Effector memory CD8-positive, alpha-beta T cell (primary cell): ENCODE results near the gene FGF9.

ENCODE experiments used
- ATAC-seq: fragments of 150-1000 bp; cut with Tn5 transposase; replicated peaks from 2 replicates; pipeline ENCODE4 v1.10.0; 2021; ENCODE audit warnings: mild to moderate bottlenecking, moderate library complexity
- DNase-seq, 3 experiments: peaks; one replicate each; pipeline ENCODE4 v3.0.0; 2021
- H3K27ac Mint-ChIP-seq, 2 donors: one replicate each; pipeline ENCODE4 v1.8.0; 2022; ENCODE audit warnings: mild to moderate bottlenecking in 2 of 2, mixed read lengths in 2 of 2, moderate library complexity in 2 of 2
- H3K27me3 Mint-ChIP-seq, 2 donors: one replicate each; pipeline ENCODE4 v1.8.0; 2022; ENCODE audit warnings: mixed read lengths in 2 of 2
- H3K36me3 Mint-ChIP-seq: one replicate; pipeline ENCODE4 v1.8.0; 2022; ENCODE audit warnings: mild to moderate bottlenecking, moderate library complexity, mixed read lengths; ENCODE audit not compliant: insufficient read depth
- H3K4me1 Mint-ChIP-seq, 2 donors: one replicate each; pipeline ENCODE4 v1.8.0; 2022; ENCODE audit warnings: low read depth in 2 of 2, mixed read lengths in 2 of 2
- H3K4me3 Mint-ChIP-seq, 2 donors: one replicate each; pipeline ENCODE4 v1.8.0; 2022; ENCODE audit warnings: mild to moderate bottlenecking in 2 of 2, mixed read lengths in 2 of 2, moderate library complexity in 2 of 2
- H3K9me3 Mint-ChIP-seq, 2 donors: one replicate each; pipeline ENCODE4 v1.8.0; 2022; ENCODE audit warnings: mixed read lengths in 2 of 2

FGF9 gene

GRCh38 chr13:21738630-21739029 is 67.8 kb downstream of the FGF9 start:
- no peak for DNase-seq
- ATAC-seq = no peak
- peaks cover 14 to 21% of the 10 kb centered on the region in 2 donors for H3K27me3 Mint-ChIP-seq
- no peak overlapping the region for H3K27ac Mint-ChIP-seq
- H3K9me3 Mint-ChIP-seq = no peaks in the 10 kb centered on the region
- H3K4me3 Mint-ChIP-seq = no peak overlapping the region
- no peaks in the 10 kb centered on the region for H3K4me1 Mint-ChIP-seq
- H3K36me3 Mint-ChIP-seq = no peaks in the 10 kb centered on the region

- ATAC-seq (peak; percentile 27), DNase-seq (no peak)
- Mint-ChIP-seq H3K27me3 (peaks cover 14 to 21% of the 10 kb centered on the region in 2 donors), H3K4me1 (no peaks in the 10 kb centered on the region), H3K27ac (no peak overlapping the region), H3K36me3 (no peaks in the 10 kb centered on the region), H3K9me3 (no peaks in the 10 kb centered on the region), H3K4me3 (no peak overlapping the region)
These were observed 68.9 kb downstream of the FGF9 start for GRCh38 chr13:21739771-21740170.

DNA sequence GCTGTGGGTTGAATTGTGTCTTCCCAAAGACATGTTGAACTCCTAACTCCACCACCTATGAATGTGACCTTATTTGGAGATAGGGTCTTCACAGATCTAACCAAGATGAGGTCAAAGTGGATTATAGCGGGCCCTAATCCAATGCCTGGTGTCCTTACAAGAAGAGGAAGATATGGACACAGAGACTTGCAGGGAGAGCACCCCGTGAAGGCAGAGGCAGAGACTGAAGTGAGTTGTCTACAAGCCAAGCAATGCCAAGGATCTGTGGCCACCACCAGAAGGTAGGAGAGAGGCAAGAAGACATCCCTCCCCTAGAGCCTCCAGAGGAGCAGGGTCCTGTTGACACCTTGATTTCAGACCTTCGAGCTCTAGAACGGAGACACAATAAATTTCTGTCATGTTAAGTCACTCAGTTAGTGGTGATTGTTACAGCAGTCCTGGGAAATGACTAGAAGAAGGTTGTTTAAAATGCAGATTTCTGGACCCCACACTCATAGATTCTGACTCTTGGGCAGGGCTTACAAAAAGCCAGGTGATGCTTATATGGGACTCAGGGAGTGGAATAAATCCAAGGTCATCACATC is 70.6 kb downstream of the FGF9 start:
- Mint-ChIP-seq H3K4me3 (no peak overlapping the region), H3K9me3 (no peaks in the 10 kb centered on the region), H3K27ac (no peak overlapping the region)

DNA sequence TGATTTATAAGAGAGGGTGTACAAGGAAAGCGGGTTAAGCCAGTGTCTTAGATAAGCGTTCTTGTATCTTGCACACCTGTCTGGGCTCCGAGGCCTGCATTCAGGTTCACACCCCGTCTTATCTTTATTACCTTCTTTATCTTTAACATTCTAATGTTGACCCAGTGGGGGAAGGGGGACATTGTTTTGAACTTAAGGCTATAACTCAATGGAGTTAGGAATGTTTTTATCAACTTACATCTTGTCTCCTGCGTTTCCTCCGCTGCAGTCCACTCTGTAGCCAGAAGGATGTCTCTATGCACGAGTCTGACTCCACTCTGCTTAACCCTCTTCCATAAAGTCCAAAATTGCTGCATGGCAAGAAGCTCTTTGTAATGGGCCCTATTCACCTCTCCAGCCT is 71.2 kb downstream of the FGF9 start:
- Mint-ChIP-seq H3K36me3 (no peaks in the 10 kb centered on the region), H3K4me3 (no peak overlapping the region), H3K27me3 (peaks cover 14 to 21% of the 10 kb centered on the region in 2 donors), H3K9me3 (no peaks in the 10 kb centered on the region), H3K4me1 (no peaks in the 10 kb centered on the region), H3K27ac (no peak overlapping the region)
- ATAC-seq (no peak), DNase-seq (no peak)

More for the DNA sequence above, 70.6 kb downstream of the FGF9 start:
- no peak for DNase-seq
- peaks cover 14 to 21% of the 10 kb centered on the region in 2 donors for H3K27me3 Mint-ChIP-seq
- H3K36me3 Mint-ChIP-seq = no peaks in the 10 kb centered on the region
- no peaks in the 10 kb centered on the region for H3K4me1 Mint-ChIP-seq
- no peak for ATAC-seq

- no peaks in the 10 kb centered on the region for H3K4me1 Mint-ChIP-seq
- H3K4me3 Mint-ChIP-seq = no peak overlapping the region
- no peak for ATAC-seq
- no peak for DNase-seq
- H3K27ac Mint-ChIP-seq = no peak overlapping the region
- H3K27me3 Mint-ChIP-seq = peaks cover 9 to 13% of the 10 kb centered on the region in 2 donors
- H3K36me3 Mint-ChIP-seq = no peaks in the 10 kb centered on the region
- H3K9me3 Mint-ChIP-seq = no peaks in the 10 kb centered on the region
These were observed 73.3 kb downstream of the FGF9 start for GRCh38 chr13:21744149-21744548.

GRCh38 chr13:21745307-21745706 is 74.4 kb downstream of the FGF9 start:
- ATAC-seq = no peak
- H3K27me3 Mint-ChIP-seq = peaks cover 9 to 13% of the 10 kb centered on the region in 2 donors
- no peaks in the 10 kb centered on the region for H3K4me1 Mint-ChIP-seq
- no peaks in the 10 kb centered on the region for H3K36me3 Mint-ChIP-seq
- no peak overlapping the region for H3K27ac Mint-ChIP-seq
- no peak for DNase-seq
- no peaks in the 10 kb centered on the region for H3K9me3 Mint-ChIP-seq
- no peak overlapping the region for H3K4me3 Mint-ChIP-seq

DNA sequence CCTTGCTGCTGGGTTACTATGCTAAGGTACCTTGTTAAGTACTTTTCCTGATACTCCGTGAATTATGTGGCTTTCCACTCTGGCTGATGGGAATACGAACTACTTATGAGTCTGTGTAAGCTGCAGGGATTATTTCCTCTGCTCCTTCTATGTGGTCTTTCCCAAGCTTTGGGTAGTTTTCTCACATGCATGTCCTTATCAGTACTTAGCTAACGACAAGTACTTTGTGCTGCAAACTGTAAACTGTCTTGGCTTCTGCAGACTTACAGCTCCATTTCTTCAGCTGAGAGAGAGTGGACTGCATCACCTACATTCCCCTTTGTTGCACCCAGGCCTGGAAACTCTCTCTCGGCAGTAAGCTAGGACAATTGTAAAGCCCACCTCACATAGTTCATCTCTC is 76.6 kb downstream of the FGF9 start:
- no peaks in the 10 kb centered on the region for H3K9me3 Mint-ChIP-seq
- H3K4me1 Mint-ChIP-seq = no peaks in the 10 kb centered on the region
- DNase-seq = no peak
- no peak overlapping the region for H3K4me3 Mint-ChIP-seq
- H3K27me3 Mint-ChIP-seq = peaks cover 21 to 22% of the 10 kb centered on the region in 2 donors
- H3K27ac Mint-ChIP-seq = no peak overlapping the region
- ATAC-seq = no peak
- no peaks in the 10 kb centered on the region for H3K36me3 Mint-ChIP-seq

DNA sequence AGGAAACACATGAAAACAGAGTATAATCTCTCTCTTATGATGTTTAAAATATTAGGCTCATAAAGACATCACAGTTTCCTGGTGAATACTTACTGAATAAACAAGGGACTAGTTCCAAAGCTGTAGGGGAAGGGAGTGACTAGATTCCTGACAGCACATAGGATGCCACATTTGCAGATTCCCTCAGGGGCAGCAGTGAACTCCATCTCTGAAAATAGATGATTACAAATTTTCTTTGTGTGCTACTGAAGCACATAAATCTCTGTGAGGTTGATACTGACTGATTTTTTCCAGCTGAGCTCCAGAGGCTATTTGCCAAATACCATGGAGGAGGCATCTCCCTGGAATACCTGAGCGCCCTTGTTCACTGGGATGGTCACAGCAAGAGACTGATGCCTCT is 77.3 kb downstream of the FGF9 start:
- Mint-ChIP-seq H3K27me3 (peaks cover 22 to 23% of the 10 kb centered on the region in 2 donors), H3K4me3 (no peak overlapping the region), H3K27ac (no peak overlapping the region), H3K36me3 (no peaks in the 10 kb centered on the region), H3K4me1 (no peaks in the 10 kb centered on the region), H3K9me3 (no peaks in the 10 kb centered on the region)
- no peak for ATAC-seq
- DNase-seq = no peak

GRCh38 chr13:21749410-21749809 is 78.5 kb downstream of the FGF9 start:
- H3K4me1 Mint-ChIP-seq = no peaks in the 10 kb centered on the region
- ATAC-seq = no peak
- H3K27me3 Mint-ChIP-seq = peaks cover 33 to 35% of the 10 kb centered on the region in 2 donors
- no peak overlapping the region for H3K27ac Mint-ChIP-seq
- H3K4me3 Mint-ChIP-seq = no peak overlapping the region
- no peaks in the 10 kb centered on the region for H3K9me3 Mint-ChIP-seq
- H3K36me3 Mint-ChIP-seq = no peaks in the 10 kb centered on the region
- DNase-seq = no peak

DNA sequence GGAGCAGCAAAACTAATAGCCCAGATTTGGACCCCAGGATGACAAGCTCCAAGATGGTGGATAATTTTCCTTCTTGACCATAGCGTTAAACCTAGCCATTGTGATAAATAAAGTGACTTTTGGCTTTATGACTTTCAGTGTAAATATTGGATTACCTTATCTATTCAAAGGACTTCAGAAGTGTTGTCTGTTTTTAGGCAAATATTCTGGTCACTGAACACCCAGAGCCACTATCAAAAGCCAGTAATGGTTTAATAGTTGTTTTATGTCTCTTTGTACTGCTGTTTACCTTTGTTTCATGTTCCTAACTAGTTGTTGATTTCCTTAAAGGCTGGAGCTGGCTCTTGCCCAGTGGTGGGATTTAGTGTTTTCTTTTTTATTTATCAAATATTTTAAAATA is 81.6 kb downstream of the FGF9 start:
- ATAC-seq = no peak
- Mint-ChIP-seq H3K4me3 (no peak overlapping the region), H3K4me1 (no peaks in the 10 kb centered on the region), H3K36me3 (no peaks in the 10 kb centered on the region), H3K27me3 (peaks cover 46 to 50% of the 10 kb centered on the region in 2 donors), H3K9me3 (no peaks in the 10 kb centered on the region), H3K27ac (no peak overlapping the region)
- no peak for DNase-seq

DNA sequence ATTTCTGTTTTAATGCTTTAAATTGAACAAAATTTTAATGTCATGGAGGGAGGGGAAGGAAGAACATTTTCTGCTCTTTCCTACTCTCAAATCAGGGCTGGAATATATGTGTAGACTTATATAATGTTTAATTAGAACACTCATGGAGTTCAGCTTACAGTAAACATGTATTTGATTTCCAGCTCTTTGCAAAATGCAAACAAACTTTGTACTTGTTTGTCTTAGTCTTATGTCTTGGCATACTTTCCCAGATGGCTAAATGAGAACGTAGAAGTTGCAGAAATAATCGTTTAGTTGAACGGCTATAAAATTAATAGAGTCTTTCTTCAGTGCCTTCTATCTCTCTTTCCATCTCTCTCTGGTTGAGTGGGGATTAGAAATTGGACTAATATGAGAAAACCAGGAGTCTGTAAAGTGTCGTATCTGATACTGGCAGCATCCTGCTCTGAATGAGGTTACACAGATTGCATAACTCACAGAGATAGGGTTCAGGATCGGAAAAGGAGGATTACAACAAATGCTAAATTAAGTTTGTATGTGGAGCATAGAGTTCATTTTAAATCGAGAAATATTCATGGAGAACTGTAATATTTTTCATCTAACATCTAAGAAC is 82.3 kb downstream of the FGF9 start:
- DNase-seq (no peak), ATAC-seq (no peak)
- Mint-ChIP-seq H3K9me3 (no peaks in the 10 kb centered on the region), H3K27ac (no peak overlapping the region), H3K4me1 (no peaks in the 10 kb centered on the region), H3K27me3 (peaks cover 44% of the 10 kb centered on the region in 2 donors), H3K36me3 (no peaks in the 10 kb centered on the region), H3K4me3 (no peak overlapping the region)
